Measurements from ENCODE around the gene ASIC3. TPM values are rescaled to one million over a fixed set of nuclear protein-coding genes. Genes with fewer than 3 reads are reported as not detected.

ASIC3 gene
- total RNA-seq, 4 donors from 2014 or later: 1.3 to 2.9 (median 2.1) TPM

DNA sequence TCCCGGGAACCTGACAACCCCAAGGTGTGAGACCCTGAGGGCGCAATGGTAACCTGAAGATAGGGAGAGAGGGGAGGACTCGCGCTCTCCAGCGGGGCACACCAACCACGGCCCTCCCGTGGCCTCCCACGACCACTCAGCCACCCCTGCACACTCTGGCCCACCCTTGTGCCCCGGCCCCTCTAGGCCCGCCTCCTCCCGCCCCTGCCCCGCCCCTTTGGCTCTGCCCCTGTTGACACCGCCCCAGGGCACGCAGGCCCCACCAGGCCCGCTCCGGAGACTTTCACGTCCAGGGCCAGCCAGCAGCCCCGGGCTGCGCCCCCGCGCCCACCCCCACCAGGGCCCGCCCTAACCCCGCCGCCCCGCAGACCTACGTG is 35.0 kb upstream of the ASIC3 start:
- intact Hi-C loops (cut with DNase I): loop anchor here (10.0 kb wide), 1 partner anchor 239 kb away; no protein-coding TSS in a partner anchor
- Histone ChIP-seq H3K4me1 (peaks cover 33 to 44% (median 35%) of the 10 kb centered on the region in 4 donors), H3K27ac (replicated peaks in 1 of 4) (no peak overlapping the region), H3K36me3 (peaks cover 0 to 29% (median 2%) of the 10 kb centered on the region in 4 donors), H3K4me3 (peak overlapping the region; percentile 29 to 51 (median 36)), H3K9me3 (no peaks in the 10 kb centered on the region), H3K27me3 (peaks cover 0 to 94% (median 39%) of the 10 kb centered on the region in 4 donors)
- no peak for DNase-seq (ENCODE audit: extremely low spot score)
- WGBS: 40% methylated on average over 7 of the region's 26 CpGs
- TF ChIP-seq EP300 (IDR thresholded peaks at IDR 0.05): no peak
- TF ChIP-seq POLR2A (IDR thresholded peaks at IDR 0.05; ENCODE audit: low read depth): no peak
- no peak for TF ChIP-seq POLR2AphosphoS5 (IDR thresholded peaks at IDR 0.05)
- no peak for TF ChIP-seq CTCF (IDR thresholded peaks at IDR 0.05)

DNA sequence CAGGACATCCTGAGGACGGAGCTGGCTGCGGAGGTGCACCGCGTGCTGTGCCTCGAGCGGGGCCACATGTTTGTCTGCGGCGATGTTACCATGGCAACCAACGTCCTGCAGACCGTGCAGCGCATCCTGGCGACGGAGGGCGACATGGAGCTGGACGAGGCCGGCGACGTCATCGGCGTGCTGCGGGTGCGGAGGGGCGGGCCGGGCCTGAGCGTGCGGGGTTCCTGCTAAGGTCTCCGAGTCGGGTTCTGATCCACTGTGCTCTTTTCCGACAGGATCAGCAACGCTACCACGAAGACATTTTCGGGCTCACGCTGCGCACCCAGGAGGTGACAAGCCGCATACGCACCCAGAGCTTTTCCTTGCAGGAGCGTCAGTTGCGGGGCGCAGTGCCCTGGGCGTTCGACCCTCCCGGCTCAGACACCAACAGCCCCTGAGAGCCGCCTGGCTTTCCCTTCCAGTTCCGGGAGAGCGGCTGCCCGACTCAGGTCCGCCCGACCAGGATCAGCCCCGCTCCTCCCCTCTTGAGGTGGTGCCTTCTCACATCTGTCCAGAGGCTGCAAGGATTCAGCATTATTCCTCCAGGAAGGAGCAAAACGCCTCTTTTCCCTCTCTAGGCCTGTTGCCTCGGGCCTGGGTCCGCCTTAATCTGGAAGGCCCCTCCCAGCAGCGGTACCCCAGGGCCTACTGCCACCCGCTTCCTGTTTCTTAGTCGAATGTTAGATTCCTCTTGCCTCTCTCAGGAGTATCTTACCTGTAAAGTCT is 34.4 kb upstream of the ASIC3 start:
- Histone ChIP-seq H3K27me3 (peaks cover 0 to 94% (median 39%) of the 10 kb centered on the region in 4 donors), H3K4me1 (peaks cover 33 to 44% (median 36%) of the 10 kb centered on the region in 4 donors), H3K4me3 (peak overlapping the region; percentile 29 to 51 (median 36)), H3K36me3 (peaks cover 0 to 29% (median 2%) of the 10 kb centered on the region in 4 donors), H3K27ac (replicated peaks in 1 of 4) (no peak overlapping the region), H3K9me3 (no peaks in the 10 kb centered on the region)
- TF ChIP-seq CTCF (IDR thresholded peaks at IDR 0.05): peak in 1 of 3 experiments; percentile 25
- no peak for TF ChIP-seq POLR2A (IDR thresholded peaks at IDR 0.05; ENCODE audit: low read depth)
- TF ChIP-seq EP300 (IDR thresholded peaks at IDR 0.05): no peak
- TF ChIP-seq POLR2AphosphoS5 (IDR thresholded peaks at IDR 0.05): no peak
- 27% methylated on average over 16 of the region's 55 CpGs for WGBS
- DNase-seq (ENCODE audit: extremely low spot score): no peak
- intact Hi-C loops (cut with DNase I): loop anchor here (10.0 kb wide), 1 partner anchor 239 kb away; no protein-coding TSS in a partner anchor

DNA sequence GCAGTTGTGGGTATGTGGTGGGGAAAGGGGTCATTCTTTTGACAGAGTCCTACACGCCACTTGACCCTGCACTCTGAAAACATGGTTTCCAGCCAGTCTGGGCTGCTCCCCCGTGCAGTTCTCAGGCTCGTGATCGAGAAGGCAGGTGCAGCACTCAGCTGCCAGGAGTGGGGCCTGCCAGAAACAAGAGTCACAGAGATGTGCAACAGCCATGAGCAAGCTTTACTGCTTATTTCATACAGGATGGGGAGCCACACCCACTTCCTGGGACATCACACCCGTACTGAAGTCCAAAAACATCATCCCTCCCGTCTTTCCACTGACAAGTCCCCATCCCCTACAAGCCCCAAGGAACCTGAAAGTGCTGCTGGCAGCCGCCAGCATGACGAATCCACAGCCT is 33.4 kb upstream of the ASIC3 start:
- Histone ChIP-seq H3K4me3 (no peak overlapping the region), H3K9me3 (no peaks in the 10 kb centered on the region), H3K36me3 (peaks cover 0 to 26% (median 2%) of the 10 kb centered on the region in 4 donors), H3K27me3 (peaks cover 0 to 94% (median 40%) of the 10 kb centered on the region in 4 donors), H3K27ac (replicated peaks in 1 of 4) (no peak overlapping the region), H3K4me1 (peaks cover 35 to 43% (median 39%) of the 10 kb centered on the region in 4 donors)
- intact Hi-C loops (cut with DNase I): loop anchor here (10.0 kb wide), 1 partner anchor 240 kb away; no protein-coding TSS in a partner anchor
- DNase-seq (ENCODE audit: extremely low spot score): no peak
- 67% methylated on average over 8 of the region's 8 CpGs for WGBS
- TF ChIP-seq POLR2AphosphoS5 (IDR thresholded peaks at IDR 0.05): no peak
- no peak for TF ChIP-seq EP300 (IDR thresholded peaks at IDR 0.05)
- TF ChIP-seq CTCF (IDR thresholded peaks at IDR 0.05): no peak
- no peak for TF ChIP-seq POLR2A (IDR thresholded peaks at IDR 0.05; ENCODE audit: low read depth)

- H3K36me3 ChIP-seq: peaks cover 0 to 24% (median 0%) of the 10 kb centered on the region in 4 donors
- H3K9me3 ChIP-seq: no peaks in the 10 kb centered on the region
- peaks cover 0 to 94% (median 41%) of the 10 kb centered on the region in 4 donors for H3K27me3 ChIP-seq
- peaks cover 35 to 43% (median 39%) of the 10 kb centered on the region in 4 donors for H3K4me1 ChIP-seq
- WGBS: 85% methylated on average over 4 of the region's 5 CpGs
- no peak for DNase-seq (ENCODE audit: extremely low spot score)
- TF ChIP-seq POLR2AphosphoS5 (IDR thresholded peaks at IDR 0.05) (no peak), POLR2A (IDR thresholded peaks at IDR 0.05; ENCODE audit: low read depth) (no peak), CTCF (IDR thresholded peaks at IDR 0.05) (no peak), EP300 (IDR thresholded peaks at IDR 0.05) (no peak)
- intact Hi-C loops (cut with DNase I): loop anchor here (10.0 kb wide), 1 partner anchor 241 kb away; no protein-coding TSS in a partner anchor
- no peak overlapping the region for H3K27ac ChIP-seq (replicated peaks in 1 of 4)
- no peak overlapping the region for H3K4me3 ChIP-seq
Measured at GRCh38 chr7:151015967-151016366, 32.4 kb upstream of the ASIC3 start.

Data from esophagus muscularis mucosa (tissue), 4 donors.